Measurements from ENCODE around the gene ZBED2. TPM values are rescaled to one million over a fixed set of nuclear protein-coding genes. Genes with fewer than 3 reads are reported as not detected.

ZBED2 gene
- total and polyA plus RNA-seq, 2 of the 8 experiments (the other 6 are each of a cell fraction or from before 2014, with no cell fraction given), result not detected

DNA sequence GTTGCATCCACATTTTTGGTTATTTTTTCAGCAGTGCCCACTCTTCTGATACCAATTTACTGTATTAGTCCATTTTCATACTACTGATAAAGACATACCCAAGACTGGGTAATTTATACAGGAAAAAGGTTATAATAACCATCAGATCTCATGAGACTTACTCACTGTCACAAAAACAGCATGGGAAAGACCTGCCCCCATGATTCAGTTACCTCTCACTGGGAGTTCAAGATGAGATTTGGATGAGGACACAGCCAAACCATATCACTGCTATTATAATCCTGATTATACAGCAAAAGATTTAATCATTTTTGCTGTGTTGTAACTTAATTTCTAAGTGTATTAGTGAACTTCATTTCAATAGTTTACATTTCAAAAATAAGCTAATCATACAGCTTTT is 6.6 kb downstream of the ZBED2 start (continued):
- no peak for TF ChIP-seq CHD7 (IDR thresholded peaks at IDR 0.05; ENCODE audit: insufficient replicate concordance, low read length)
- TF ChIP-seq RAD21 (IDR thresholded peaks at IDR 0.05 in 1 of 2, conservative IDR thresholded peaks at IDR 0.05 in 1 of 2; ENCODE audit: low read depth in 2 of 2, low read length in 2 of 2), result no peak

Data from H1 (cell line).